IMR-90 (cell line): ENCODE results near the gene SH3GL2. TPM values are rescaled to one million over a fixed set of nuclear protein-coding genes. Genes with fewer than 3 reads are reported as not detected.

Source experiments
- ATAC-seq: fragments of 200-7000 bp; cut with Tn5 transposase; 2 replicates; pipeline ENCODE4 v1.9.1; 2020; ENCODE audit warnings: low read depth, mild to moderate bottlenecking, moderate library complexity
- BruUV-seq: library from RNA; stranded (reverse); fragments of 400-500 nt; replicated peaks from 2 replicates; lab custom pipeline; 2021; lab: Mats Ljungman, UMichigan
- CTCF ChIA-PET: fragments of 300-600 bp; formaldehyde crosslinking; extraction: SDS; loops from one replicate; lab custom pipeline; 2021; ENCODE audit warnings: antibody characterized with exemption; lab: Yijun Ruan, JAX
- POLR2A ChIA-PET: fragments of 300-600 bp; sonication (Branson Sonifier 250); formaldehyde crosslinking; loops from one replicate; lab custom pipeline; 2022; ENCODE audit warnings: antibody characterized with exemption; ENCODE audit not compliant: unreplicated experiment; lab: Charles Lee
- DNase-seq: peaks from one replicate; pipeline ENCODE4 v3.0.0; 2013
- H2AFZ ChIP-seq: replicated peaks from 2 replicates; pipeline ENCODE3; 2013; ENCODE audit warnings: low read length, mild to moderate bottlenecking; ENCODE audit not compliant: poor library complexity
- H2AK5ac ChIP-seq: 2 replicates; pipeline ENCODE4 v1.6.1; 2013; ENCODE audit warnings: low read depth, low read length, inconsistent platforms
- H2AK9ac ChIP-seq: replicated peaks from 2 replicates; pipeline ENCODE3; 2013; ENCODE audit warnings: mild to moderate bottlenecking, low read depth, low read length, moderate library complexity; ENCODE audit not compliant: poor library complexity
- H2BK120ac ChIP-seq: 2 replicates; pipeline ENCODE4 v1.6.1; 2013; ENCODE audit warnings: low read depth, low read length, inconsistent platforms
- H2BK15ac ChIP-seq: 3 replicates; pipeline ENCODE4 v1.6.1; 2013; ENCODE audit warnings: low read depth, low read length, inconsistent platforms
- H2BK20ac ChIP-seq: 2 replicates; pipeline ENCODE4 v1.6.1; 2013; ENCODE audit warnings: low read depth, mild to moderate bottlenecking, inconsistent platforms, low read length, moderate library complexity
- H2BK5ac ChIP-seq: 2 replicates; pipeline ENCODE4 v1.6.1; 2013; ENCODE audit warnings: mild to moderate bottlenecking, low read depth, low read length, inconsistent platforms; ENCODE audit not compliant: poor library complexity, severe bottlenecking
- H3K14ac ChIP-seq: replicated peaks from 2 replicates; pipeline ENCODE4 v1.6.1; 2013; ENCODE audit warnings: low read depth, low read length, inconsistent platforms
- H3K18ac ChIP-seq: 2 replicates; pipeline ENCODE4 v1.6.1; 2013; ENCODE audit warnings: low read depth, low read length, control low read depth
- H3K23ac ChIP-seq: 2 replicates; pipeline ENCODE4 v1.6.1; 2013; ENCODE audit warnings: low read depth, low read length, inconsistent platforms
- H3K27ac ChIP-seq: 2 replicates; pipeline ENCODE4 v1.5.1; 2013; ENCODE audit warnings: mild to moderate bottlenecking, control low read depth, low read length; ENCODE audit not compliant: insufficient read depth
- H3K27me3 ChIP-seq: 2 replicates; pipeline ENCODE4 v1.6.1; 2013; ENCODE audit warnings: low read length; ENCODE audit not compliant: control insufficient read depth, insufficient read depth
- H3K36me3 ChIP-seq: 2 replicates; pipeline ENCODE4 v1.6.1; 2013; ENCODE audit warnings: low read length, mixed read lengths; ENCODE audit not compliant: control insufficient read depth, insufficient read depth
- H3K4ac ChIP-seq: 2 replicates; pipeline ENCODE4 v1.6.1; 2013; ENCODE audit warnings: low read depth, low read length, inconsistent platforms
- H3K4me1 ChIP-seq: 2 replicates; pipeline ENCODE4 v1.6.1; 2013; ENCODE audit warnings: low read length, mixed read lengths; ENCODE audit not compliant: control insufficient read depth, insufficient read depth
- H3K4me2 ChIP-seq: 2 replicates; pipeline ENCODE4 v1.6.1; 2013; ENCODE audit warnings: low read depth, mild to moderate bottlenecking, control low read depth, low read length, moderate library complexity
- H3K4me3 ChIP-seq: 2 replicates; pipeline ENCODE4 v1.5.1; 2013; ENCODE audit warnings: low read depth, mild to moderate bottlenecking, control low read depth, low read length, moderate library complexity; ENCODE audit not compliant: insufficient read depth
- H3K56ac ChIP-seq: 2 replicates; pipeline ENCODE4 v1.6.1; 2013; ENCODE audit warnings: low read length, inconsistent platforms; ENCODE audit not compliant: insufficient read depth; ENCODE audit errors: extremely low read depth
- H3K79me1 ChIP-seq, 2 experiments: 2 replicates each; pipeline ENCODE4 v1.6.1; 2013; ENCODE audit warnings: low read length in 2 of 2, inconsistent platforms in 1 of 2, low read depth in 1 of 2
- H3K9ac ChIP-seq: 2 replicates; pipeline ENCODE4 v1.6.1; 2013; ENCODE audit warnings: low read depth, low read length, control low read depth
- H3K9me1 ChIP-seq: 2 replicates; pipeline ENCODE4 v1.6.1; 2013; ENCODE audit warnings: low read length, inconsistent platforms; ENCODE audit not compliant: insufficient read depth
- H3K9me3 ChIP-seq: 2 replicates; pipeline ENCODE4 v1.6.1; 2013; ENCODE audit warnings: low read length; ENCODE audit not compliant: control insufficient read depth, insufficient read depth
- H4K20me1 ChIP-seq: 2 replicates; pipeline ENCODE4 v1.6.1; 2013; ENCODE audit warnings: low read length, inconsistent platforms; ENCODE audit not compliant: insufficient read depth
- H4K5ac ChIP-seq: 2 replicates; pipeline ENCODE4 v1.6.1; 2013; ENCODE audit warnings: mild to moderate bottlenecking, low read depth, low read length, control low read depth
- H4K8ac ChIP-seq, 2 experiments: 2 replicates each; pipeline ENCODE4 v1.6.1; 2013; ENCODE audit warnings: low read depth in 2 of 2, low read length in 2 of 2, control low read depth in 1 of 2, inconsistent platforms in 1 of 2
- H4K91ac ChIP-seq: 2 replicates; pipeline ENCODE4 v1.6.1; 2013; ENCODE audit warnings: low read depth, low read length, inconsistent platforms; ENCODE audit not compliant: insufficient read depth
- BHLHE40 ChIP-seq: fragments of 150-350 bp; IDR thresholded peaks from 2 replicates; pipeline ENCODE4 v1.6.1; 2016; ENCODE audit warnings: mild to moderate bottlenecking, low read depth, low read length
- CTCF ChIP-seq: conservative IDR thresholded peaks from 2 replicates; pipeline ENCODE4 v1.5.1; 2012; ENCODE audit warnings: mild to moderate bottlenecking, low read depth, low read length, improper control_type of control experiment
- ELK1 ChIP-seq: fragments of 150-350 bp; IDR thresholded peaks from 2 replicates; pipeline ENCODE4 v1.6.1; 2016; ENCODE audit warnings: low read depth, mild to moderate bottlenecking, low read length, moderate library complexity, borderline replicate concordance
- FOS ChIP-seq: fragments of 150-350 bp; IDR thresholded peaks from 2 replicates; pipeline ENCODE4 v1.6.1; 2016; ENCODE audit warnings: low read depth, low read length
- MAZ ChIP-seq: IDR thresholded peaks from 2 replicates; pipeline ENCODE4 v1.6.1; 2012; ENCODE audit warnings: low read depth, mild to moderate bottlenecking, low read length, improper control_type of control experiment, moderate library complexity, borderline replicate concordance
- NFE2L2 ChIP-seq: fragments of 150-350 bp; IDR thresholded peaks from 2 replicates; pipeline ENCODE4 v1.6.1; 2016; ENCODE audit warnings: low read depth, mild to moderate bottlenecking, low read length
- POLR2A ChIP-seq: IDR thresholded peaks from 2 replicates; pipeline ENCODE4 v1.6.1; 2012; ENCODE audit warnings: mild to moderate bottlenecking, low read depth, low read length
- SMC3 ChIP-seq: fragments of 150-350 bp; IDR thresholded peaks from 2 replicates; pipeline ENCODE4 v1.6.1; 2016; ENCODE audit warnings: low read depth, mild to moderate bottlenecking, antibody characterized with exemption, low read length, moderate library complexity
- USF2 ChIP-seq: fragments of 150-350 bp; IDR thresholded peaks from 2 replicates; pipeline ENCODE4 v1.6.1; 2017; ENCODE audit warnings: mild to moderate bottlenecking, antibody characterized with exemption, low read length, low read depth
- WGBS, 2 experiments: methylation state at CpG; one replicate each; pipeline versions ENCODE4 v1.1.5 to v1.1.7; 2013; ENCODE audit warnings: missing lambda C conversion rate in 2 of 2; ENCODE audit not compliant: insufficient read length in 1 of 2; ENCODE audit errors: extremely low coverage in 2 of 2; 5-methylcytosine and 5-hydroxymethylcytosine counted together
- dilution Hi-C: fragments of 300-500 bp; cut with HindIII; formaldehyde crosslinking; loops from one replicate; pipeline ENCODE4 v1.14.3; 2018; ENCODE audit warnings: low sequenced_read_pairs; ENCODE audit not compliant: unreplicated experiment
- in situ Hi-C: fragments of 300-500 bp; cut with MboI; formaldehyde crosslinking; loops from 3 replicates; pipeline ENCODE4 v1.14.3; 2019; ENCODE audit warnings: low sequenced_read_pairs, inconsistent platforms, mixed read lengths
- intact Hi-C: fragments of 100-400 bp; cut with micrococcal nuclease; formaldehyde crosslinking; loops from 2 replicates; pipeline ENCODE4 v1.10.0; 2022
- polyA plus RNA-seq, 3 experiments: library from polyadenylated mRNA; depleted of rRNA; stranded (reverse); fragments of >200 nt; gene quantifications; 2 replicates each; pipeline ENCODE4 v1.2.3, GENCODE V29; 2012; ENCODE audit warnings: low replicate concordance in 1 of 3
- total RNA-seq: library from RNA; depleted of rRNA; stranded (reverse); fragments of >200 nt; gene quantifications from 2 replicates; pipeline ENCODE4 v1.2.3, GENCODE V29; 2012

SH3GL2 gene
- total and polyA plus RNA-seq, 2 of the 4 experiments (the other 2 are of a cell fraction) = under 0.01 to 0.05 TPM

GRCh38 chr9:17535176-17535575 is 43.7 kb upstream of the SH3GL2 start:
- no peak overlapping the region for H2BK15ac ChIP-seq
- H3K4ac ChIP-seq = no peak overlapping the region
- DNase-seq (no peak), ATAC-seq (no peak)
- CTCF ChIA-PET = no interaction called here
- no peak overlapping the region for H3K56ac ChIP-seq
- no peak overlapping the region for H2AFZ ChIP-seq
- H2BK5ac ChIP-seq = no peak overlapping the region
- H4K20me1 ChIP-seq = no peaks in the 10 kb centered on the region
- H3K27me3 ChIP-seq = peaks cover 2% of the 10 kb centered on the region; the same call in 1 of the 2 replicates
- POLR2A ChIA-PET = no interaction called here
- H2AK9ac ChIP-seq = no peak overlapping the region
- 100% methylated on average over 1 of the region's 3 CpGs; no CpG with 5 or more reads in 1 of the 2 experiments for WGBS, 2 experiments
- no peak overlapping the region for H3K27ac ChIP-seq
- no peak overlapping the region for H4K8ac ChIP-seq
- no peaks in the 10 kb centered on the region for H3K9me3 ChIP-seq
- TF ChIP-seq NFE2L2 = no peak
- TF ChIP-seq BHLHE40 = no peak
- no peak for TF ChIP-seq CTCF
- no peak for TF ChIP-seq MAZ
- TF ChIP-seq SMC3 = no peak
- no peak for TF ChIP-seq ELK1
- no peak for TF ChIP-seq POLR2A
- TF ChIP-seq FOS = no peak
- no peak for TF ChIP-seq USF2
- no peak overlapping the region for H4K5ac ChIP-seq
- H4K91ac ChIP-seq = no peak overlapping the region
- H3K23ac ChIP-seq = no peak overlapping the region
- no peak overlapping the region for H2BK120ac ChIP-seq
- H2BK20ac ChIP-seq = no peak overlapping the region
- no peak overlapping the region for H3K4me3 ChIP-seq
- H3K14ac ChIP-seq = no peak overlapping the region
- H3K4me1 ChIP-seq = no peaks in the 10 kb centered on the region
- dilution Hi-C loops (loop anchor here (25.0 kb wide), 1 partner anchor 252 kb away; no protein-coding TSS in a partner anchor), intact Hi-C loops (no loop called here), in situ Hi-C loops (loop anchor here (5.0 to 25.0 kb wide), 3 partner anchors 272 to 1502 kb away; partner anchors contain the start of genes RRAGA and SAXO1)
- H3K9me1 ChIP-seq = no peaks in the 10 kb centered on the region
- H2AK5ac ChIP-seq = no peak overlapping the region
- no peaks in the 10 kb centered on the region for H3K36me3 ChIP-seq
- no TSS peak for BruUV-seq
- no peak overlapping the region for H3K4me2 ChIP-seq
- no peaks in the 10 kb centered on the region for H3K79me1 ChIP-seq
- no peak overlapping the region for H3K9ac ChIP-seq
- H3K18ac ChIP-seq = no peak overlapping the region
